NCI-H82 (cell line): ENCODE data around the gene ARSA.
"Not testable (repeated sequence)": the region's sequence is repeated elsewhere in the genome, so short reads cannot be mapped to it uniquely, and the experiment has no call there.

Experiments
- DNase-seq: peaks from one replicate; lab custom pipeline; 2025; lab: John Stamatoyannopoulos, UW

Gene ARSA

GRCh38 chr22:50654664-50655063 lies 26.7 kb upstream of the ARSA start:
- not testable (repeated sequence) for DNase-seq

- no peak for DNase-seq
Measured at GRCh38 chr22:50653256-50653655, 25.3 kb upstream of the ARSA start.

- DNase-seq: not testable (repeated sequence)
Measured at GRCh38 chr22:50643821-50644101, 15.8 kb upstream of the ARSA start.

GRCh38 chr22:50643021-50643820 lies 15.3 kb upstream of the ARSA start:
- not testable (repeated sequence) for DNase-seq

GRCh38 chr22:50641696-50642607 lies 14.0 kb upstream of the ARSA start:
- DNase-seq: peak; percentile 12

GRCh38 chr22:50640857-50641647 lies 13.1 kb upstream of the ARSA start:
- DNase-seq: no peak

GRCh38 chr22:50640296-50640695 lies 12.3 kb upstream of the ARSA start:
- DNase-seq: not testable (repeated sequence)

- DNase-seq: no peak
Measured at GRCh38 chr22:50635591-50635990, 7.6 kb upstream of the ARSA start.

- DNase-seq: no peak
Measured at GRCh38 chr22:50633771-50634170, 5.8 kb upstream of the ARSA start.

- DNase-seq: no peak
Measured at GRCh38 chr22:50633086-50633485, 5.1 kb upstream of the ARSA start.

- DNase-seq: no peak
Measured at GRCh38 chr22:50630376-50630775, 2.4 kb upstream of the ARSA start.

- DNase-seq: no peak
Measured at GRCh38 chr22:50628543-50629134, 687 bp upstream of the ARSA start.

GRCh38 chr22:50626850-50627641 lies 906 bp downstream of the ARSA start:
- peak; percentile 43 for DNase-seq

- DNase-seq: no peak
Measured at GRCh38 chr22:50626314-50626849, 1.6 kb downstream of the ARSA start.

GRCh38 chr22:50625568-50626313 lies 2.2 kb downstream of the ARSA start:
- no peak for DNase-seq

GRCh38 chr22:50625131-50625567 lies 2.8 kb downstream of the ARSA start:
- DNase-seq: no peak

GRCh38 chr22:50624347-50625130 lies 3.4 kb downstream of the ARSA start:
- DNase-seq: no peak

GRCh38 chr22:50622723-50623327 lies 5.1 kb downstream of the ARSA start:
- no peak for DNase-seq
